BLaER1 (cell line): Measurements from ENCODE around the gene TAF3.

Experiments used
- H3K27ac ChIP-seq: shearing (Covaris generic); formaldehyde crosslinking; 2 replicates; pipeline ENCODE4 v1.8.1; 2022
- H3K27me3 ChIP-seq: shearing (Covaris generic); formaldehyde crosslinking; 2 replicates; pipeline ENCODE4 v1.8.1; 2022
- H3K36me3 ChIP-seq: shearing (Covaris generic); formaldehyde crosslinking; 2 replicates; pipeline ENCODE4 v1.8.1; 2022
- H3K4me1 ChIP-seq: shearing (Covaris generic); formaldehyde crosslinking; 2 replicates; pipeline ENCODE4 v1.8.1; 2022
- H3K4me2 ChIP-seq: shearing (Covaris generic); formaldehyde crosslinking; 2 replicates; pipeline ENCODE4 v1.8.1; 2022
- H3K4me3 ChIP-seq: shearing (Covaris generic); formaldehyde crosslinking; 2 replicates; pipeline ENCODE4 v1.8.1; 2022
- H3K9ac ChIP-seq: shearing (Covaris generic); formaldehyde crosslinking; 2 replicates; pipeline ENCODE4 v1.8.1; 2022
- H3K9me3 ChIP-seq: shearing (Covaris generic); formaldehyde crosslinking; 2 replicates; pipeline ENCODE4 v1.8.1; 2022
- H4K20me1 ChIP-seq: shearing (Covaris generic); formaldehyde crosslinking; 2 replicates; pipeline ENCODE4 v1.8.1; 2022
- Cebpa-rat ChIP-seq: shearing (Covaris generic); IDR thresholded peaks from 2 replicates; pipeline ENCODE4 v1.8.1; 2022

TAF3 gene

DNA sequence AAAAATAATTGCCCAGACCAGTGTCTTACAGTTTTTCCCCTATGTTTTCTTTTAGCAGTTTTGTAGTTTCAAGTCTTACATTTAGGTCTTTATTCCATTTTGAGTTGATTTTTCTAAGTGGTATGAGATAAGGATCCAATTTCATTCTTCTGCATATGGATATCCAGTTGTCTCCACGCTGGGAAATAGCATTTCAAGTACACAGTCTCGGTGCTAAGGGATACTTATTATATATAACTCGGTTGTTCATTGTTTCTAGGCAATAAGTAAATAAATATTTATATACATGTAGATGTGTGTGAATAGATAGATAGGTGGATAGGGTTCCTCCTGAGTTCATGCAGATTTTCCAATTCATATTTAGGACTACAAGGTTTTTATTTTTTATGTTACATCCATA is 16.0 kb downstream of the TAF3 start:
- Histone ChIP-seq H3K36me3 (peaks cover 65% of the 10 kb centered on the region), H3K4me2 (no peak overlapping the region), H3K9ac (no peak overlapping the region), H3K27ac (no peak overlapping the region), H3K27me3 (no peaks in the 10 kb centered on the region), H3K4me1 (no peaks in the 10 kb centered on the region), H3K9me3 (no peaks in the 10 kb centered on the region), H3K4me3 (no peak overlapping the region), H4K20me1 (peaks cover 37% of the 10 kb centered on the region)
- no peak for TF ChIP-seq Cebpa-rat

DNA sequence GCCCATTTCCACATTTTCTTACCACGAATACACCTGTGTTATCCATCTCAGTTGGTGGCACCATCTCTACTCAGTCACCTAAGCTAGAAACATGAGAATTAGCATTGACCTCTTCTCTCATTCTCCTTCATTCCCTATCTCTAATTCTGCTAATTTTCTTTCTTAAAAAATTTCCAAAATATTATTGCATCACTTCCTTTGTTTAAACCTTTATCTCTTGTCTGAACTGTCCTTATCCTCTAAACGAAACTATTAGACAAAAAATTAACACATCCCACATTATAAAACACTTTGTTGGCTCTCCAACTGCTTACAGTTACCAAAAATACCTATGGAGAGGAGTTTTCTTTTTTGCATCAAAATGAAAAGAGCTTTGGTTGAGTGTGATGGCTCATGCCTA is 18.3 kb downstream of the TAF3 start:
- Histone ChIP-seq H3K27me3 (no peaks in the 10 kb centered on the region), H3K4me3 (no peak overlapping the region), H3K27ac (no peak overlapping the region), H3K4me1 (no peaks in the 10 kb centered on the region), H3K9ac (no peak overlapping the region), H3K9me3 (no peaks in the 10 kb centered on the region), H4K20me1 (peaks cover 29% of the 10 kb centered on the region), H3K36me3 (peaks cover 56% of the 10 kb centered on the region), H3K4me2 (no peak overlapping the region)
- TF ChIP-seq Cebpa-rat, result no peak

DNA sequence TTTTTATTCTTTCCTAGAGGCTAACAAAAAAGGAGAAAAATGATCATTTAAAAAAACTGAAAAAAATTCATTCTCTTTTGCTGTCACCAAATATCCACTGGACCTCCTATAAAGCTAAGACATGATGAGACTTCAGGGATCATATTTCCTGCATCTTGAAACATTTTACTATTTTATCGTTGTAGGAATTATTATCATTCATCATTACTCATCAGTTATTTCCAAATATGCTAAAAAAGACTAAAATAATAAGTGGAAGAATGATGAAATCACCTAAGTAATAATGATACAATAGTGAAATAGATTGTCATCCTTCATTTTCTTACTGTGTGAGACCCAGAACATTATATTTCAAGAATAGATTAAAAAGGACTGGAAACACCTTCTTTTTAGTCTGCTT is 28.3 kb downstream of the TAF3 start:
- Histone ChIP-seq H3K4me1 (no peaks in the 10 kb centered on the region), H4K20me1 (peaks cover 13% of the 10 kb centered on the region), H3K27me3 (no peaks in the 10 kb centered on the region), H3K9ac (no peak overlapping the region), H3K4me3 (no peak overlapping the region), H3K9me3 (no peaks in the 10 kb centered on the region), H3K4me2 (no peak overlapping the region), H3K27ac (no peak overlapping the region), H3K36me3 (peaks cover 18% of the 10 kb centered on the region)
- no peak for TF ChIP-seq Cebpa-rat

DNA sequence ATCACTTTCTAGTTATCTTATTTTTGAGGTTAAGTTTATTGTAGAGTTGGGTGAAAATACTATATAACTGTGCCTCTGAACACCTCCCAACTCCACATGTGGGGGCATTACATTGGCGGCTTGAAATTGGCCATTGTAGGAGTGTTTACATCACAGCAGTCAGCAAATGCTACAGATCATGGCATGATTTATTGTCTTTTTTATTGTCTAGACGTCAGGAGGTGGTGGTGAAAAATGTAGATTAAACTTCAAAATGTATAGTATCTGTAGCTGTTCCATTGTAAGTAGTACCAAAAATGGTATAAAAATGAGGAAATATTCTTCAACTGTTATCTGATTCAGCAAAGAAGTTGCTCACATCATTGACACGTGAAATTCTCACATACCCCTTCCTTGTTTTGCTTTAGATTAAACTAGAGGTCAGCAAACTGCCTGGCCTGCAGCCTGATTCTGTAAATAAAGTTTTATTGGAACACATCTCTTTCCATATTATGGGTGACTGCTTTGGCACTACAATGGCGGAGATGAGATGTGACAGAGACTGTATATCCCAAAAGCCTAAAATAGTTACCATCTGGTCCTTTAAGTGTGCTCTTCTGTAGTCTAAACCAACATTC is 35.0 kb downstream of the TAF3 start:
- Histone ChIP-seq H3K36me3 (peaks cover 17% of the 10 kb centered on the region; the same call in 1 of the 2 replicates), H3K9me3 (no peaks in the 10 kb centered on the region), H3K4me2 (no peak overlapping the region), H3K27me3 (no peaks in the 10 kb centered on the region), H4K20me1 (peaks cover 11% of the 10 kb centered on the region), H3K9ac (no peak overlapping the region), H3K4me3 (no peak overlapping the region), H3K27ac (no peak overlapping the region), H3K4me1 (no peaks in the 10 kb centered on the region)
- no peak for TF ChIP-seq Cebpa-rat

DNA sequence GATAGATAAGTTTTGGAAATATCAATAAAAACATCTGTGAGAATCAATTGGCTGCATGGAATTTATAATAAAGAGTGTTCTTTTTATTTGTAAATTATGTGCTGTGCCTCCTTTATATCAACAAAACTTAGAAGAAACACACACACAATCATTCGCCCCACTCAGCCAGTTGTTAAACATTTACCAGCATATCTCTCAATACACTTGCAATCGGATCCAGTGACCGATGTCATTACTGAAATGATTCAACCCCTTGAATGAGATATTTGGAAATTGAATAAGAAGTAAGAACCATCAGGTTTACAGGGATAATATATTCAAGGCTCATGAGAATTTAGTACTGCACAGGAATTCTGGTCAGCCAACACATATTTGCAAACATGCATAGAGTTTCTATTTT is 35.6 kb downstream of the TAF3 start:
- Histone ChIP-seq H3K9me3 (no peaks in the 10 kb centered on the region), H3K4me2 (no peak overlapping the region), H3K9ac (no peak overlapping the region), H3K27me3 (no peaks in the 10 kb centered on the region), H4K20me1 (peaks cover 5% of the 10 kb centered on the region), H3K27ac (no peak overlapping the region), H3K36me3 (peaks cover 17% of the 10 kb centered on the region; the same call in 1 of the 2 replicates), H3K4me3 (no peak overlapping the region), H3K4me1 (no peaks in the 10 kb centered on the region)
- no peak for TF ChIP-seq Cebpa-rat

DNA sequence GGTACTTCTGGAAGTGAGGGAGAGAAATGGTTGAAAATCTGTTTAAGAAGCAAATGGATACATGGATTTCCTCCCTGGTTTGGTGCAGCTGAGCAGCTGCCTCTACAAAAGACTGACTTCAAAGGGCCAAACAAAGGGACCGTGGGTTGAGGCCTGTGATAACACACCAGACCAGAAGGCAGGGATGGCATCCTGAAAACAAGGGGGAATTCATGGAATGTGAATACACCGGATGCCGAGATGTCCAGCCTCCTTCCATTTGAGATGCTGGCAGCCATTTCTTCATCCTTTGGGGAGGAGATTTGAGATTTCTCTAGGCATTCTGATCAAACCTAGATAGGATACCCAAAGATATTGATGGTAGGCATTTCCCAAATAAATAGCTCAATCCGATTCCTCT is 36.9 kb downstream of the TAF3 start:
- H4K20me1 ChIP-seq, result no peaks in the 10 kb centered on the region
- no peak overlapping the region for H3K27ac ChIP-seq
- H3K9me3 ChIP-seq, result peaks cover 11% of the 10 kb centered on the region
- H3K4me1 ChIP-seq, result no peaks in the 10 kb centered on the region
- no peak overlapping the region for H3K9ac ChIP-seq
- H3K27me3 ChIP-seq, result no peaks in the 10 kb centered on the region
- peaks cover 23% of the 10 kb centered on the region; the same call in 1 of the 2 replicates for H3K36me3 ChIP-seq
- no peak overlapping the region for H3K4me3 ChIP-seq
- no peak overlapping the region for H3K4me2 ChIP-seq
- no peak for TF ChIP-seq Cebpa-rat

DNA sequence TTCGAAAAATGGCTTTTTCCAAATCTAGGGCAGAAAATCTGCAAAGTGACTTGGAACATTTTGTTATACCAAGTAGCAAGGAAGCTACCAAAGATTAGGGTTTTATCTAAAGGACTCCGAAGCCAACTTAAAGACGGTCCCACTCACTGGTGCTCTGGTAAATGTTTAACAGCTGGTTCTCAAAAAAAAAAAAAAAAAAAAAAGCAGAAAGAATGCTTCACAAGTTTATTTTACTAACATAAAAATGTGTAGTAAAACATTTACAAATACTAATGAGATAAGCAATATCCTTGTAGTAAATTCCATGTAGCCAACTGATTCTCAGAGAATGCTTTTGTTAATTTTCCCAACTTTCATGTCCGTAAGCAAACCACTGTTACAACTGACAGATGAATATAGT is 38.4 kb downstream of the TAF3 start:
- Histone ChIP-seq H3K4me3 (no peak overlapping the region), H3K9ac (no peak overlapping the region), H3K9me3 (peaks cover 25% of the 10 kb centered on the region), H3K27ac (no peak overlapping the region), H3K4me1 (no peaks in the 10 kb centered on the region), H3K36me3 (peaks cover 27% of the 10 kb centered on the region; the same call in 1 of the 2 replicates), H3K4me2 (no peak overlapping the region), H3K27me3 (no peaks in the 10 kb centered on the region), H4K20me1 (no peaks in the 10 kb centered on the region)
- TF ChIP-seq Cebpa-rat, result no peak

DNA sequence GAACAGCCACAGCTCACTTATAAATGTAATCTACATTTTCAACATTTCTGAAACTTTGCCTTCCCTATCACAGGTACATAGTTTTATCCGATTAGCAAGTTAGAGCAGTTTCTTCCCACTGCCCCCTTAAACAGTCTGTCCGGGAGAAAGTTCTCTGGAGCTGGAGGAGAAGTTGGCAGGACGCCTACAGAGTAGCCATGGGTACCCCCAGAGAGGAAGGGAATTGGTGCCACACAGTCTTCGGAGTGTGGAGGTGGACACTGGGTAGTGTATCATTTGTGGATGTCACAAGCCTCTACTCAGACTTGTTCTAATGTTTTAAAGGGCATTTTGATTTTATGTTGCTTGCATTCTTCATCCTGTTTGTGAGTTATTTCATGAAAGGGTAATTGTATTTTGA is 39.0 kb downstream of the TAF3 start:
- no peak overlapping the region for H3K4me3 ChIP-seq
- no peak for TF ChIP-seq Cebpa-rat
- H3K9ac ChIP-seq, result no peak overlapping the region
- H3K27ac ChIP-seq, result no peak overlapping the region
- no peaks in the 10 kb centered on the region for H3K27me3 ChIP-seq
- H3K4me1 ChIP-seq, result no peaks in the 10 kb centered on the region
- no peaks in the 10 kb centered on the region for H4K20me1 ChIP-seq
- H3K36me3 ChIP-seq, result peaks cover 28% of the 10 kb centered on the region; the same call in 1 of the 2 replicates
- no peak overlapping the region for H3K4me2 ChIP-seq
- H3K9me3 ChIP-seq, result peaks cover 31% of the 10 kb centered on the region

DNA sequence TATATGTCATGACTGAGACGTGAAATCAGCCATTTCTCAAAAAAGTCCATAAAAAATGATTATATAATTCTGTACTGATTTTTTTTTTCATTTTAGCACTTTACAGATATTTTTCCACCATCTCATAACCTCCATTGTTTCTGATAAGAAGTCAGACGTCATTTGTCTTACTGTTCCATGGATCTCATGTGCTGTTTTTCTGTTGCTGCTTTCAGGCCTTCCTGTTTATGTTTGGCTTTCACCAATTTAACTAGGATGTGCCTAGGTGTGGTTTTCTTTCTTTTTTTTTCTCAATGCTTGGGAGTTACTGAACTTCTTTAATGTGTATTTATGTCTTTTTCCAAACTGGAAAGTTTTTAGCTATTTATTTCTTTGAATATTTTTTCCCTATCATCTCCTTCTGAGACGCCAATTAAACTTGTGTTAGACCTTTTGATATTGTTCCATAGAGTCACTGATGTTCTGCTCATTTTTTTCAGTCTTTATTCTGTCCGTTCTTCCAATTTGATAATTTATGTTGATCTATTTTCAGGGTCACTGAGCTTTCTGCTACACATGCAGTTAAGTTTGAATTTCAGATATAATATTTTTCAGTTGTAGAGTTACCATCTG is 43.3 kb downstream of the TAF3 start:
- Histone ChIP-seq H3K4me1 (peaks cover 12% of the 10 kb centered on the region), H3K9ac (no peak overlapping the region), H3K4me2 (no peak overlapping the region), H3K9me3 (peaks cover 48% of the 10 kb centered on the region), H3K4me3 (no peak overlapping the region), H3K36me3 (peaks cover 33% of the 10 kb centered on the region), H3K27ac (no peak overlapping the region), H3K27me3 (no peaks in the 10 kb centered on the region), H4K20me1 (peaks cover 4% of the 10 kb centered on the region; the same call in 1 of the 2 replicates)
- TF ChIP-seq Cebpa-rat, result no peak

DNA sequence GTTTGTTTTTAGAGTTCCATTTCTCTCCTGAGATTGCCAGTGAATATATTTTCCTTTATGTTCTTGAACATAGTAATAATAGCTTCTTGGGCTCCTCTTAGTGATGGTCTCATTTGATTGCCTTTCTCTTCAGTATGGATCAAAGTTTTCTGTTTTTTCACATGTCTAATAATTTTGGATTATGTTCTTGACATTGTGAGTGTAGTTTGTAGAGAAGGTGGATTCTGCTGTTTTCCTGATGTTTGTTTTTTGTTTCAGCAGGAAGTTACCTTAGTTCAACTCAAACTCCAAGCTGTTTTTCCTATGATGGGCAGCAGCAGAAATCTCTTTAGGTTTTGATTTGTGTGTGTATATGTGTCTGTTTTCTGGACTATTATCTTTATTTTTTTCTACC is 43.8 kb downstream of the TAF3 start:
- Histone ChIP-seq H3K4me1 (peaks cover 12% of the 10 kb centered on the region), H3K27me3 (no peaks in the 10 kb centered on the region), H3K4me3 (no peak overlapping the region), H3K27ac (no peak overlapping the region), H3K36me3 (peaks cover 33% of the 10 kb centered on the region), H3K9me3 (peaks cover 48% of the 10 kb centered on the region), H3K4me2 (no peak overlapping the region), H3K9ac (no peak overlapping the region), H4K20me1 (peaks cover 7% of the 10 kb centered on the region; the same call in 1 of the 2 replicates)
- TF ChIP-seq Cebpa-rat, result no peak
